ENCODE measurements around the gene TOE1. TPM values are rescaled to one million over a fixed set of nuclear protein-coding genes. Genes with fewer than 3 reads are reported as not detected.

TOE1 gene
- total RNA-seq, 1 donor from 2014 or later: 11.8 TPM

Other genes starting within 250 kb of the TOE1 start
- gene ZSWIM5, start 133.6 kb upstream of the TOE1 start, total RNA-seq: 4.4 TPM
- 2.3 TPM for gene HPDL, start 13.3 kb upstream of the TOE1 start, total RNA-seq
- 34.2 TPM for gene MUTYH, start 270 bp downstream of the TOE1 start, total RNA-seq
- 12.3 TPM for gene TESK2, start 151.0 kb downstream of the TOE1 start, total RNA-seq
- gene CCDC163, start 159.9 kb downstream of the TOE1 start, total RNA-seq: 3.2 TPM
- gene MMACHC, start 160.1 kb downstream of the TOE1 start, total RNA-seq: 9.7 TPM
- 351 TPM for gene PRDX1, start 181.7 kb downstream of the TOE1 start, total RNA-seq
- 120 TPM for gene AKR1A1, start 210.7 kb downstream of the TOE1 start, total RNA-seq
- gene NASP, start 243.9 kb downstream of the TOE1 start, total RNA-seq: 82.1 TPM